Gastroesophageal sphincter (tissue), 4 donors: ENCODE data around the gene DOCK10. TPM values are rescaled to one million over a fixed set of nuclear protein-coding genes. Genes with fewer than 3 reads are reported as not detected.
A peak's percentile ranks its signal among the peaks of the same experiment; 100 is the strongest.

ENCODE experiments used
- ATAC-seq: fragments of 150-250 bp; one replicate; pipeline ENCODE4 v1.9.1; 2016; ENCODE audit warnings: mild to moderate bottlenecking, moderate library complexity
- H3K27ac ChIP-seq, 4 donors: fragments of 200-600 bp; sonication (generic) in 3 of 4; 1 replicate in 3 of 4; 2 replicates in 1 of 4; pipeline ENCODE4 v1.5.1; 2016 to 2019
- H3K27me3 ChIP-seq: fragments of 200-600 bp; sonication (generic); one replicate; pipeline ENCODE4 v1.5.1; 2019
- H3K36me3 ChIP-seq, 2 donors: fragments of 200-600 bp; sonication (generic); one replicate each; pipeline ENCODE4 v1.5.1; 2019; ENCODE audit warnings: control low read depth in 1 of 2
- H3K4me1 ChIP-seq, 3 donors: fragments of 200-600 bp; sonication (generic); 1 replicate in 2 of 3; 2 replicates in 1 of 3; pipeline ENCODE4 v1.5.1; 2016 to 2019; ENCODE audit warnings: control low read depth in 2 of 3
- H3K4me3 ChIP-seq, 2 donors: fragments of 200-600 bp; sonication (generic); one replicate each; pipeline ENCODE4 v1.5.1; 2019; ENCODE audit warnings: mild to moderate bottlenecking in 1 of 2, moderate library complexity in 1 of 2
- H3K9me3 ChIP-seq, 3 donors: fragments of 200-600 bp; sonication (generic); one replicate each; pipeline ENCODE4 v1.5.1; 2017 to 2019; ENCODE audit warnings: control low read depth in 2 of 3
- CTCF ChIP-seq, 4 experiments: fragments of 200-600 bp in 2 of 4; fragments of 450-650 bp in 2 of 4; sonication (generic) in 1 of 4; IDR thresholded peaks; one replicate each; pipeline ENCODE4 v1.5.1; 2017 to 2019; ENCODE audit warnings: antibody characterized with exemption in 4 of 4, mild to moderate bottlenecking in 2 of 4, moderate library complexity in 2 of 4
- EP300 ChIP-seq: sonication (generic); formaldehyde crosslinking; IDR thresholded peaks from one replicate; pipeline ENCODE4 v1.6.1; 2017; ENCODE audit warnings: antibody characterized with exemption, mild to moderate bottlenecking
- POLR2A ChIP-seq, 2 donors: fragments of 450-650 bp; IDR thresholded peaks; one replicate each; pipeline ENCODE4 v1.6.1; 2017; ENCODE audit warnings: antibody characterized with exemption in 2 of 2, mild to moderate bottlenecking in 2 of 2, moderate library complexity in 1 of 2
- POLR2AphosphoS5 ChIP-seq: sonication (generic); formaldehyde crosslinking; IDR thresholded peaks from one replicate; pipeline ENCODE4 v1.6.1; 2017; ENCODE audit warnings: antibody characterized with exemption
- WGBS, 2 donors: methylation state at CpG; one replicate each; pipeline ENCODE4 v1.1.5; 2018; ENCODE audit warnings: low coverage in 1 of 2; 5-methylcytosine and 5-hydroxymethylcytosine counted together
- total RNA-seq, 4 donors: library from RNA; depleted of rRNA; stranded (reverse); fragments of >200 nt; gene quantifications; one replicate each; pipeline ENCODE4 v1.1.0, GENCODE V29; 2016

DOCK10 gene
- total RNA-seq, 4 donors from 2014 or later = 3.6 to 12.6 (median 7.3) TPM

- Histone ChIP-seq H3K9me3 (no peaks in the 10 kb centered on the region), H3K27me3 (no peaks in the 10 kb centered on the region), H3K27ac (no peak overlapping the region), H3K36me3 (no peaks in the 10 kb centered on the region), H3K4me1 (no peaks in the 10 kb centered on the region), H3K4me3 (no peak overlapping the region)
- TF ChIP-seq POLR2AphosphoS5 = no peak
- no peak for TF ChIP-seq CTCF (IDR thresholded peaks at IDR 0.05)
- no peak for ATAC-seq
- WGBS, 2 donors = 43 to 86% methylated on average over 8 to 9 of the region's 9 CpGs
These were observed 156.3 kb downstream of the DOCK10 start for GRCh38 chr2:224885836-224886547.

- WGBS, 2 donors = 100% methylated on average over 1 of the region's 1 CpG; no CpG with 5 or more reads in 1 of the 2 donors
These were observed 157.0 kb downstream of the DOCK10 start for GRCh38 chr2:224885291-224885690.

GRCh38 chr2:224884188-224884587 is 158.1 kb downstream of the DOCK10 start:
- WGBS, 2 donors = 45 to 56% methylated on average over 4 of the region's 4 CpGs
- no peaks in the 10 kb centered on the region for H3K9me3 ChIP-seq
- H3K36me3 ChIP-seq = no peaks in the 10 kb centered on the region
- no peak overlapping the region for H3K4me3 ChIP-seq
- no peak for ATAC-seq
- H3K27me3 ChIP-seq = no peaks in the 10 kb centered on the region
- no peaks in the 10 kb centered on the region for H3K4me1 ChIP-seq
- TF ChIP-seq POLR2A (IDR thresholded peaks at IDR 0.05) (no peak), CTCF (IDR thresholded peaks at IDR 0.05) (no peak), POLR2AphosphoS5 (peak; percentile 25), EP300 (no peak)
- no peak overlapping the region for H3K27ac ChIP-seq

More at GRCh38 chr2:224885291-224885690, 157.0 kb downstream of the DOCK10 start:
- H3K4me3 ChIP-seq = no peak overlapping the region
- H3K27ac ChIP-seq = no peak overlapping the region
- no peak for TF ChIP-seq POLR2AphosphoS5
- TF ChIP-seq CTCF (IDR thresholded peaks at IDR 0.05) = no peak
- TF ChIP-seq EP300 = no peak
- TF ChIP-seq POLR2A (IDR thresholded peaks at IDR 0.05) = no peak
- no peaks in the 10 kb centered on the region for H3K36me3 ChIP-seq
- no peaks in the 10 kb centered on the region for H3K27me3 ChIP-seq
- no peaks in the 10 kb centered on the region for H3K4me1 ChIP-seq
- no peak for ATAC-seq
- no peaks in the 10 kb centered on the region for H3K9me3 ChIP-seq

GRCh38 chr2:224883700-224884099 is 158.6 kb downstream of the DOCK10 start:
- H3K9me3 ChIP-seq = no peaks in the 10 kb centered on the region
- no peak overlapping the region for H3K4me3 ChIP-seq
- no peaks in the 10 kb centered on the region for H3K36me3 ChIP-seq
- no peak overlapping the region for H3K27ac ChIP-seq
- WGBS, 2 donors = 52 to 80% methylated on average over 1 of the region's 1 CpG
- no peak for ATAC-seq
- no peak for TF ChIP-seq POLR2AphosphoS5
- TF ChIP-seq POLR2A (IDR thresholded peaks at IDR 0.05) = no peak
- TF ChIP-seq EP300 = no peak
- TF ChIP-seq CTCF (IDR thresholded peaks at IDR 0.05) = no peak
- H3K4me1 ChIP-seq = no peaks in the 10 kb centered on the region
- no peaks in the 10 kb centered on the region for H3K27me3 ChIP-seq

GRCh38 chr2:224883172-224883516 is 159.1 kb downstream of the DOCK10 start:
- H3K27ac ChIP-seq = no peak overlapping the region
- ATAC-seq = no peak
- no peaks in the 10 kb centered on the region for H3K4me1 ChIP-seq
- H3K27me3 ChIP-seq = no peaks in the 10 kb centered on the region
- H3K4me3 ChIP-seq = no peak overlapping the region
- H3K9me3 ChIP-seq = no peaks in the 10 kb centered on the region
- no peaks in the 10 kb centered on the region for H3K36me3 ChIP-seq
- 94 to 95% methylated on average over 4 to 6 of the region's 6 CpGs for WGBS, 2 donors
- TF ChIP-seq POLR2AphosphoS5 = no peak
- TF ChIP-seq EP300 = no peak
- TF ChIP-seq POLR2A (IDR thresholded peaks at IDR 0.05) = no peak
- TF ChIP-seq CTCF (IDR thresholded peaks at IDR 0.05) = no peak
